ENCODE results near the gene THOC2. TPM values are rescaled to one million over a fixed set of nuclear protein-coding genes. Genes with fewer than 3 reads are reported as not detected.

Gene THOC2
- polyA plus RNA-seq, 3 donors: 12.5 to 44.7 (median 21.4) TPM

GRCh38 chrX:123743312-123743711 is 10.5 kb upstream of the THOC2 start:
- no peak for TF ChIP-seq CTCF (IDR thresholded peaks at IDR 0.05)
- Mint-ChIP-seq H3K27me3 (ENCODE audit: low read depth in 3 of 3) (no peaks in the 10 kb centered on the region), H3K4me1 (peaks cover 15% of the 10 kb centered on the region), H3K9me3 (no peaks in the 10 kb centered on the region), H3K27ac (no peak overlapping the region), H3K36me3 (no peaks in the 10 kb centered on the region), H3K4me3 (no peak overlapping the region)
- no peak for DNase-seq
- H3K27ac ChIP-seq (ENCODE audit: low read depth in 1 of 2, low read length in 2 of 2): no peak overlapping the region
- no peaks in the 10 kb centered on the region for H3K9me3 ChIP-seq (replicated peaks in 1 of 2; ENCODE audit: control insufficient read depth in 1 of 2, insufficient read depth in 1 of 2, low read length in 2 of 2)
- H3K4me3 ChIP-seq (replicated peaks in 1 of 3; ENCODE audit: low read depth in 2 of 3, low read length in 3 of 3): no peak overlapping the region
- H3K27me3 ChIP-seq (ENCODE audit: control insufficient read depth in 2 of 2, insufficient read depth in 2 of 2, low read length in 2 of 2): no peaks in the 10 kb centered on the region
- H3K4me2 ChIP-seq (replicated peaks; ENCODE audit: extremely low read depth, low read length, poor library complexity, severe bottlenecking): no peak overlapping the region
- intact Hi-C loops (cut with micrococcal nuclease): no loop called here
- WGBS (ENCODE audit: insufficient coverage): no CpG with 5 or more reads among the region's 1 CpG
- H3K9ac ChIP-seq (ENCODE audit: insufficient read depth, low read length, poor library complexity, severe bottlenecking): no peak overlapping the region
- no peaks in the 10 kb centered on the region for H3K79me2 ChIP-seq (ENCODE audit: insufficient read depth, low read length)
- H3K4me1 ChIP-seq (ENCODE audit: control insufficient read depth in 1 of 2, insufficient read depth in 2 of 2, low read length in 2 of 2): peaks cover 10 to 11% of the 10 kb centered on the region in 2 donors
- H3K36me3 ChIP-seq (replicated peaks in 1 of 2; ENCODE audit: control insufficient read depth in 1 of 2, insufficient read depth in 2 of 2, low read length in 2 of 2): no peaks in the 10 kb centered on the region
- H4K20me1 ChIP-seq (ENCODE audit: insufficient read depth, low read length): no peaks in the 10 kb centered on the region
- no peak overlapping the region for H2AFZ ChIP-seq (ENCODE audit: insufficient read depth, low read depth, low read length, poor library complexity, severe bottlenecking)

GRCh38 chrX:123742440-123742839 is 9.6 kb upstream of the THOC2 start:
- no peaks in the 10 kb centered on the region for H3K79me2 ChIP-seq (ENCODE audit: insufficient read depth, low read length)
- H3K9ac ChIP-seq (ENCODE audit: insufficient read depth, low read length, poor library complexity, severe bottlenecking): no peak overlapping the region
- Mint-ChIP-seq H3K9me3 (no peaks in the 10 kb centered on the region), H3K27me3 (ENCODE audit: low read depth in 3 of 3) (no peaks in the 10 kb centered on the region), H3K4me1 (peaks cover 13% of the 10 kb centered on the region), H3K27ac (no peak overlapping the region), H3K36me3 (no peaks in the 10 kb centered on the region), H3K4me3 (no peak overlapping the region)
- no peak overlapping the region for H3K4me3 ChIP-seq (replicated peaks in 1 of 3; ENCODE audit: low read depth in 2 of 3, low read length in 3 of 3)
- no peaks in the 10 kb centered on the region for H4K20me1 ChIP-seq (ENCODE audit: insufficient read depth, low read length)
- H3K27me3 ChIP-seq (ENCODE audit: control insufficient read depth in 2 of 2, insufficient read depth in 2 of 2, low read length in 2 of 2): no peaks in the 10 kb centered on the region
- DNase-seq: no peak
- no peaks in the 10 kb centered on the region for H3K36me3 ChIP-seq (replicated peaks in 1 of 2; ENCODE audit: control insufficient read depth in 1 of 2, insufficient read depth in 2 of 2, low read length in 2 of 2)
- TF ChIP-seq CTCF (IDR thresholded peaks at IDR 0.05): no peak
- H3K4me1 ChIP-seq (ENCODE audit: control insufficient read depth in 1 of 2, insufficient read depth in 2 of 2, low read length in 2 of 2): peaks cover 10 to 11% of the 10 kb centered on the region in 2 donors
- H3K4me2 ChIP-seq (replicated peaks; ENCODE audit: extremely low read depth, low read length, poor library complexity, severe bottlenecking): no peak overlapping the region
- no CpG with 5 or more reads among the region's 1 CpG for WGBS (ENCODE audit: insufficient coverage)
- no peaks in the 10 kb centered on the region for H3K9me3 ChIP-seq (replicated peaks in 1 of 2; ENCODE audit: control insufficient read depth in 1 of 2, insufficient read depth in 1 of 2, low read length in 2 of 2)
- H3K27ac ChIP-seq (ENCODE audit: low read depth in 1 of 2, low read length in 2 of 2): no peak overlapping the region
- H2AFZ ChIP-seq (ENCODE audit: insufficient read depth, low read depth, low read length, poor library complexity, severe bottlenecking): no peak overlapping the region
- intact Hi-C loops (cut with micrococcal nuclease): no loop called here

All from CD14-positive monocyte (primary cell).